Measurements from ENCODE around the gene PTPN7.

GRCh38 chr1:202163281-202164270 lies 3.2 kb upstream of the PTPN7 start:
- TF ChIP-seq CTCF (IDR thresholded peaks at IDR 0.05) (no peak), POLR2A (IDR thresholded peaks at IDR 0.05) (no peak), POLR2AphosphoS5 (IDR thresholded peaks at IDR 0.05; ENCODE audit: insufficient read depth in 1 of 2, low read depth in 1 of 2) (no peak)
